Measurements from ENCODE around the gene GPAT2.
"Not testable (repeated sequence)": the region's sequence is repeated elsewhere in the genome, so short reads cannot be mapped to it uniquely, and the experiment has no call there.

The GPAT2 gene

DNA sequence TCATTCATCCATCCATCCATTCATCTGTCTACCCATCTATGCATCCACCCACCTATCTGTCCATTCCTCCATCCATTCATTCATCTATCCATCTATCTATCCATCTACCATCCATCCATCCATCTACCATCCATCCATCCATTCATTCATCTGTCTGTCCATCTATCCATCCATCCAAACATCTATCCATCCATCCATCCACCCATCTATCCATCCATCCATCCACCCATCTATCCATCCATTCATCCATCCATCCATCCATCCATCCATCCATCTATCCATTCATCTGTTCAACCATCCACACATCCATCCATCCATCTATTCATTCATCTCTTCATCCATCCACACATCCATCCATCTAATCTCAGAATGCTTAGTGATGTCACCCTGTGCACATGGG lies 30.0 kb upstream of the GPAT2 start:
- DNase-seq (ENCODE audit: low read depth in 3 of 3) = not testable (repeated sequence)

DNA sequence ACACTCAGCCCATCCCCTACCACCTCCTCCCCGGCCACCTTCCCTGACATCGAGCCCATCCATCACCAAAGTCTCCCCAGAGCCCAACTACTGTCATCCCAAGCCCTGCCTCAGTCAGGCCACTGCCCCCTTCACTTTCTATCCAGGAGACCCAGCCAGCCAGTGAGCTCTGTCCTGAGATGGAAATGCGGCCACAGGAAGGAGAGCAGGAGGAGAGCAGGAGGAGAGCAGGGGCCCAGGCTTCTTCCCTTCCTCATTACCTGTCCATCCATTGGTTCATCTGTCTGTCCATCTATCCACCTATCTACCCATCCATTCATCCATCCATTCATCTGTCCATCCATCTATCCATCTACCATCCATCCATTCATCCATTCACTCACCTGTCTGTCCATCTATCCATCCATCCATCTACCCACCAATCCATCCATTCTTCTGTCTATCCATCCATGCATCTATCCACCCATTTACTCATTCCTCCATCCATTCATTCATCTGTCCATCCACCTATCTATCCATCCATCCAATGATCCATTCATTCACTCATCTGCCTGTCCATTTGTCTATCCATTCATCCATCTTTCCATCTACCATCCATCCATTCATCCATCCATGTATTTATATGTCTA lies 29.4 kb upstream of the GPAT2 start:
- not testable (repeated sequence) for DNase-seq (ENCODE audit: low read depth in 3 of 3)

DNA sequence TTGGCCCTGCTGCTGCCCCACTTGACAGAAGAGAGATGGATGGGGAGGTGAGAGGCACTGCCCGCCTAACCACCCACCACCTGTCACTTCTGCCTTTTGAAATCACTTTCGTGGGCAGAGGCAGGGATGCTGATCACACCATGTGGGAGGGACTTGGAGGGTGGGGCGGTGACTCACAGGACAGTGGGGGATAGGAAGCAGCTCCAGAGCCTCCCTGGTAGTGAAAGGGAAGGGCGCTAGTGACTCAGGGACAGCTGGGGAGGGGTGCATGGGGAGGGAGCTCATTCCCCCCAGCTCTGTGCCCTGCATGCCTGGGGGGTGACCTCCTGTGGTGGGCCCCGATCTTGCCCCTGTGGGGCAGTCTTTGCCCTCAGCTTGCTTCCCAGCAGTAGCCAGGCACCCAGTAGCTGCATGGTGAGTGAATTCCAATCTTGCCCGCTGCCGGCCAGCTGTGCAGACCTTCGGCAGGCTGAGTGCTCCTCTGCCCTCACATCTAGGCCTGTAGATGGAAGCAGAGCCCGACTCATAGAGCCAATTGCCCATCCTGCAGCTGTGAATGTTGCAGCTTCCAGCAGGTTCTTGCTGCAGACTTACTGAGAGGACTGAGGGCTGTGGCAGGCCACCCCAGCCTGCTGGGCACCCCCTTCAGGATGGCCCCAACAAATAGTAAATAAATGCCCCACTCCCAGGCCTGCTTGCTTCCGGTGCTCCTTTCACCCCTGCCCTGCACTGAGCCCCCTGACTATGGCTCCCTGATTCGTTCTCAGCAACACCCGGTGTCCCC lies 28.6 kb upstream of the GPAT2 start:
- peak in 1 of 3 experiments; percentile 7 for DNase-seq (ENCODE audit: low read depth in 3 of 3)

DNA sequence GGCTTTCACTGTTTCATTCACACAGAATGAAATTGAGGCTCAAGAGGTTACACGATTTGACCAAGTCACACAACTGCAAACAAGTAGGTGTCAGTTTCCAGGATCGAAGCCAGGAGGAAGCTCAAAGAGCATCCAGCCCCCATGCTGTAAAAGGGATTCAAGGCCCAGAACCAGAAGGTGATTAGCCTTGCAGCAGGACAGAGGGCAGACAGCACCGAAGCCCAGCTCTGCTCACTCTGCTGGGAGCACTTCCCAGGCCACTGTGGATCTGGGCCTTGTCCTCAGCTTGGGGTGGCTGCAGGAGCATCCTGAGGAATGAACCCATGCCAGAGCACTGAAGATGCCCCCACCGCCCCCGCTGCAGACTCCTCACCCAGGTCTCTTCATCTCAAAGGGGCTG lies 27.8 kb upstream of the GPAT2 start:
- not testable (repeated sequence) for DNase-seq (ENCODE audit: low read depth in 3 of 3)

DNA sequence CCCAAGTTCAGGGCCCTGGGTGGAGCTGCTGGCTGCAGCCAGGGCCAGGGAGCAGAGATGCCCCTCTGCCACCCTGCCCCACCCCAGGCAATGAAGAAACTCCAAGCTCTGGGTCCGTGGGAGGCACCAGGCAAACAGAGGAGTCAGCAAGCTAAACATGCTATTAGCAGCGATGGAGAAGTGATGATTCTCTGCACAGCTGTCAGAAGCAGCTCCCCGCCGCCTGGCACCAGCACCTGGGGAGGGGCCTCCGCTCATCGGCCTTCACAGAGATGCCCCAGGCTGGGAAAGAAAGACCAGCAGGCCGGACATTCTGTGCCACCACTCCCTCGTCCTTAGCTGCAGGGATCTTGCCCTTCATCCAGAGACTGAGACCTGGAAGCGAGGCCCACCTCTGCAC lies 27.2 kb upstream of the GPAT2 start:
- not testable (repeated sequence) for DNase-seq (ENCODE audit: low read depth in 3 of 3)

DNA sequence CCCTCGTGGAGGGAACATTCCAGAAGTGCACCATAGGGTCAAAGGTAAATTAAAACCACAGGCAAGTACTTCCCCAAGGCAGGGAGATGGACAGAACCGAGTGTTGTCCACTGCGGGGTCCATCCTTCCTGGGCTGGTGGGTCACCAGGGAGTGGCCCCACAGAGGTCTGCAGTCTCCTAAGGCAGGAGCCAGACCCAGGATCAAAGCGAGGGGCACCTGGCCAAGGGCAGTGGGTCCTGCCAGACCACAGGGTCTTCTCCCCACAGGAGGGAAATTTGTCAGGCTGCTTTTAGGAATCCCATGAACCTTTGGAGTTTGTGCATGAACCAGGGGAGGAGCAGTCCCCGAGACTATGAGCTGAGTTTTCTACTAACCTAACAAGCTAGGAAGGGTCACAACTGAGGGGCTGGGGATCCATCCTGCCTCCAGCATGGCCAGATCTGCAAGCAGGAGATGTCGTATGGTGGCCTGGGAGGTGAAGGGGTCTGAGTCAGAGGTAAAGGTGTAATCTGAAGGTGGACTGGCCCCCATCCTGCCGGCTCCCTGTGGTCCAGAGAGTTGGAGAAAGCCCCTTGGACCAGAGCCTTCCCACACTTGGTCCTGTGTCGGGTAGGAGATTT lies 26.6 kb upstream of the GPAT2 start:
- not testable (repeated sequence) for DNase-seq (ENCODE audit: low read depth in 3 of 3)

DNA sequence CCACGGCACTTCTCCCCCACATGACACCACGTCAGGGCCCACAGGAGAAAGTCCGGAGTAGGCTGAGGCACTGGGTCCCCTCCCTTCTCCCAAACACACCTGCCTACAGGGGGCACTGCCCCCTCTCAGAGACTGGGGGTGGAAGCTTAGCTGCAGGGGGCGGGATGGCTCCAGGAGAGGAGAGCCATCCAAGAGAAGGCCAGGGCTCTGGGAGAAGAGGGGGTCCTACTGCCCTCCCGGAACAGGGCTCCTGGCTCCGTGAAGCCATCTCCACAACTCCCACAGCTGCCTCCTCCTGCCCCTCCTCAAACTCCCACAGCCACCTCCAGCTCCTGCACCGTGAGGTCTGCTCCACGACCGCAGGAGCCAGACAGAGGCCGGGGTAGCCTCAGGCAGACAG lies 25.6 kb upstream of the GPAT2 start:
- DNase-seq (ENCODE audit: low read depth in 3 of 3) = not testable (repeated sequence)

DNA sequence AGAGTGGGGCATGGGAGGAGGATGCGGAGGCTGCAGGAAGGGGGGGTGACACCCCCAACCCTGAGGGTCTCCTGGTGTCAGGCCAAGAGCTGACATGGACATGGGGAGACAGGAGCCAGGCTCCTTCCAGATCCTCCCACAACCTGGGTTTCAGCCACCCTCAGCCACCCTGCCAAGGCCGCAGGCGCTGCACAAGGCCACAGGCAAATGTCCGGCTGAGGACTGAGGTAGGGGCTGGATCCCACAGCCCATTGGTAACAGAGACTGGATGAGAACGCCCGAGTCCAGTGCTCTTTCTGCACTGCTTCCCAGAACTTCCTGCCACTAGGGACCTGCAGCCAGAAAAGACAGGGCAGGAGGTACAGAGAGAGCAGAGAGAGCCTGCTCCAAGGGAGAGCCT lies 24.7 kb upstream of the GPAT2 start:
- not testable (repeated sequence) for DNase-seq (ENCODE audit: low read depth in 3 of 3)

DNA sequence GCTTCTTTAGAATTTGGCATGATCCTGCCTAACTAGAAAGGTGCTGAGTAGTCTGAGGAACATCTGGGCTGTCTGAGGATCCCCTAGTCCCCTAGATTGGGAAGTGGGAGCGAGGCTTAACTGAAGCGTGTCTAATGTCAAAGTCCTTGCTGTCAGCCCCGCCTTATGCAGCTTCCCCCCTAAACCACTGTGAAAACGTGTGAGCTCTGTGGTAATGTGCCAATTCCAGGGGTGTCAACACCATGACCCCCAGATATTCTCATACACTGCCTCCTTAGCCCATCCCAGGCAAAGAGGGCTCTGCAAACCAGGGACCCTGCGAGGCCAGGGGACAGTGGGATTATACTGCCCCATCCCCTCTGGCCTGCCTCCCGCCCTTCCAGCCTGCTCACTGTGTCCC lies 21.1 kb upstream of the GPAT2 start:
- not testable (repeated sequence) for DNase-seq (ENCODE audit: low read depth in 3 of 3)

DNA sequence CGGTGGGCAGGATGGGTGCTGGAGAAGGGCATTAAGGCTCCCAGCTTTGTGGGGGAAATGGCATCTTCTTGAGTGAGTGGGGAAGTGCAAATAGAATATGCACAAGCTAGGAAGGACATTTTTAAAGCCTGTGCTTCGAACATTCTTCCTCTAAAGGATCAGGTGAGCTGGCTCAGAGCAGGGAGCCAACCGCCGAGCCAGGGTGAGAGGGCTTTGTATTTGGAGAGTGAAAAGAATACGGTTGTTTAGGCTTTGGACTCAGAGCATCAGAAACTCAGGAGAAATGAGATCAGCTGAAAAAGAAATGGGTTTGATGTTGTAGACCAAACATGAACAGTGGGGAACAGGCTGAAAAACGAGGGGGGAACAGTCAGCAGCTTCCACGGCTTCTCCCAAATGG lies 19.8 kb upstream of the GPAT2 start:
- DNase-seq (ENCODE audit: low read depth in 3 of 3) = not testable (repeated sequence)

DNA sequence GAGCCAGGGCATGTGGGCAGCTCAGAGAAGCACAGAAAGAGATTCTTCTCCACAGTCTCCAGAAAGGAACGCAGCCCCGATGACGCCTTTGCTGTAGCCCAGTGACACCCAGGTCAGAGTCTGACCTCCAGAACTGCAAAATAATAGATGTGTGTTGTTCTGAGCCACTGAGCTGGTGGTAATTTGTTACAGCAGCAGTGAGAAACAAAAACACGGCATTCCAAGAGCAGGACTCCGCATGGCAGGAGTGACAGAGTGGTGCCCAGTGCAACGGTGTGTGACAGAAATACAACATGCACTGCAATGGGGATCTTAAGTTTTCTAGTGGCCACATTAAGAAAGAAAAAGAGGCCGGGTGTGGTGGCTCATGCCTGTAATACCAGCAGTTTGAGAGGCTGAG lies 18.7 kb upstream of the GPAT2 start:
- not testable (repeated sequence) for DNase-seq (ENCODE audit: low read depth in 3 of 3)

DNA sequence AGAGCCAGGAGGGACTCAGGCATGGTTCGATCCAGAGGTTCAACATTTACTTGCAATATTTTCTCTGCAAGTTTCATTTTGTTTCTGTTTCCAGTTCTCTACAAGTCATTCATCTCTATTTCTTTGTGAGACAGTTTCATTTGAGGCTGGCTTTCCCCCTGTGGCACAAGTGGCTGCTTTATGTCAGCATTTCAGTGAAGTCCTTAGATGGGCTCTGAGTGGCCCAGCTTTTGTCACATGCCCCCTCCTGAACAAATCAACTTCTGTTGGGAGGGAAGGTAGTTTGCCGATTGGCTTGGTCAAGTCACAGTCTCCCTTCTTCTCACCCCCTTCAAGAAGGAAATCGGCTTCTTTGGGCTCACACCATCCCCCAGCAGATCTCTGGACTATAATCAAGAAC lies 17.9 kb upstream of the GPAT2 start:
- DNase-seq (ENCODE audit: low read depth in 3 of 3) = not testable (repeated sequence)

DNA sequence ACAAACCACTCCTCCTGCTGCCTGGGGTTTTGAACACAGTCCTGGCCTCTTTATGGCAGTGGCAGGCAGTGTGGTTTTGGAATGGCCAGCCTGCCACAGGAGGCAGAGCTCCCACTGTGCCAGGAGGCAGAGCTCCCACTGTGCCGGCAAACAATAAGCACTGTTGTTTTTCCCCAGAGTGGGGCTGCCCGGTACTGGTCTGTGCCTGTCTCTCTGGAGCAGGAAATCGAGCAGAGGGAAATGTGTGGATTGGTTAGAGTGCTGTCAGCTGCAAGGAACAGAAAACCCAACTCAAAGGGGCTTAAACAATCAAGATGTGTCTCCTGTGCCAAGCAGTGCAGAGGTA lies 15.2 kb upstream of the GPAT2 start:
- not testable (repeated sequence) for DNase-seq (ENCODE audit: low read depth in 3 of 3)

DNA sequence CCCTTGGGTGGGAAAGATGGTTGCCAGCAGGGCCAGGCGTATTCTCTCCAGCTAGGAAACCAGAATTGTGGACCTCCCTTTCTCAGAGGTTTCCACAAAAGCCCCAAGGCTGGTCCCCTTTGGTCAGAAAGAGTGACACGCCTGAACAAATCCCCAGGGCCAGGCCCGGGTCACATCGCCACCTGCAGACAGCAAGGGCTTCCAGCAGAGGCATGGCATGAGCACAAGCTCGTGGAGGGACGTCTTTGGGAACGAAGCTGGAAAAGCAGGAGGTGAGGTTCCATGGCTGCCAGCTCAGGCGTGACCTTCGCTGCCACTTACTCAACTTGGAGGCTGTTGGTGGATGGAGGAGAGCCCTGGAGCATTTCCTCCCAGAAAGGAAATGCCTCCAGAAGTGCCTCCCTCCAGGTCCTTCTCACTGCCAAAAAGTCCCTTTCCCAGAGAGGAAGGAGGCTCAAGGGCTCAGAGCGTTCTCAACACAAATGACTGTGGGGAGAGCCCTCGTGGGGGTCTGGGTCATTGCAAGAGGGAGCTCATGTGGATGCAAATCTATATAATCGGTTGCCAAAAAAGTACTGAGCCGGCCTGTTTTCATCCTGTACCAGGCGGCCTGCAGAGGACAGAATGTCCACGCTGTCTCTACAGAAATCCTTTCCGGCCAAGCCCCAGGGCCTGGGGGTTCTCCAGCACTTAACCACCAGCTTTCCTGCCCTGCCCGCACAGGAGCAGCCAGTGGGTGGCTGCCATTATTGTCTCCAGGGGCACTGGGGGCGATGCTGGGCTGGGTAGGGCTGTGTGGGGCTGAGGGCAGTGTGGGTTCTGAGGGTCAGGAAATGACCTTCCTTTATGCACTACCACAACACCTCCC lies 14.6 kb upstream of the GPAT2 start:
- not testable (repeated sequence) for DNase-seq (ENCODE audit: low read depth in 3 of 3)

DNA sequence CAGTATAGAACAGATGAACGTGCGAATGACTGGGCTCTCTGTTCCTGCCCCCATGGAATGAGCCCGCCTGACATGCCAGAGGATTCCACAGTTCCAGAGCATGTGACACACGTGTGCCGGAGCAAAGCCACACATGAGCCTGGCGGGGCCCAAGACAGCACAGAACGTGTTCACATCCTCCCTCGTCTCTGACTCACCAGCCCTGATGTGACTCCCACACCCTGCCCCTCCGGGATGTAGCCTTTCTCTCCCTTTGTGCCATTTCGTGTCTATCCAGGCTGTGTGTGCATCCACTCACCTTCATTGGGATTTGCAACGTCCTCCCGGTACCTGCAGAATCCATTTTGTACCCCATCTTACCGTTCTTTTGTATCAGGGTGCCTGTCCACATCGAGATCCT lies 838 bp upstream of the GPAT2 start:
- not testable (repeated sequence) for DNase-seq (ENCODE audit: low read depth in 3 of 3)

DNA sequence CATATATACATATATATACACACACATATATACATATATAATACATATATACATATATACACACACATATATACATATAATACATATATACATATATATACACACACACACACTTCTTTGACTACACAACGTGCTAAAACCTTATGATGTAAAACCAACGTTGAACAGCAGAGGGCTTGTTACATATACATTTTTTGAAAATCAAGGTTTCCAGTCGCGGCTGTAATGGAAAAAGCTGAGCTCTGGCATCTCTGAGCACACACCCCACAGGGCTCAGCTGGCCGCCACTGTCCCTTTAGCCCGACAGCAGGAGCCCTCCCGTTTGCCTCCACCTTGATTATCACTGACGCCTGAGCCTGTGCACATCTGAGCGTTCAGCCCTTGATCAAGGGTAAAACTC lies 719 bp downstream of the GPAT2 start:
- DNase-seq (ENCODE audit: low read depth in 3 of 3) = not testable (repeated sequence)

DNA sequence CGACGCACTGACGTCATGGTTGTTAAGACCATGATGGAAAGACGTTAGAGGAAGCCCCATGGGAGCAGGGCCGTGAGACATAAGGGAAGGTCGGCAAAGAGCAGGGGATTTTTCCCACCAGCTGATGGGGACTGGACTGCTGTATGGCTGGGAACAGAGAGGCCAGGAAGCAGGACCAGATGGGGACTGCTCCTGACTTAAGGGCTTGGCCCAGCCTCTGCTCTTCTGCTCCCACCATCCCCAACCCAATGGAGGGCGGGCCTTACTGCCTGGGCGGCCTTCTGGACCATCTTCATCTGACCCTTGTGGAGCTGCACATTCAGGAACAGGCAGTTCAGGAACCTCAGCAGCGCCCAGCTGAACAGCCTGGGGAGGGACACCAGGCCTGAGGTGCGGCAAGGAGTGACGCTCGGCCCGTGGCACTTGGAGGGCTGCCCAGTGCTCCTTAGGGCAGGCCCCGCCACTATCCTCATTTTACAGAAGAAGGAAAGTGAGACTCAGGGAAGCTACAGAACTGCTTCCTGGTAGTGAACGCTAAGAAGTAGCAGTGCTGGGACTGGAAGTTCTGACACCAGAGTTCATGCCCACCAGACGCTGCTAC lies 6.9 kb downstream of the GPAT2 start:
- not testable (repeated sequence) for DNase-seq (ENCODE audit: low read depth in 3 of 3)

DNA sequence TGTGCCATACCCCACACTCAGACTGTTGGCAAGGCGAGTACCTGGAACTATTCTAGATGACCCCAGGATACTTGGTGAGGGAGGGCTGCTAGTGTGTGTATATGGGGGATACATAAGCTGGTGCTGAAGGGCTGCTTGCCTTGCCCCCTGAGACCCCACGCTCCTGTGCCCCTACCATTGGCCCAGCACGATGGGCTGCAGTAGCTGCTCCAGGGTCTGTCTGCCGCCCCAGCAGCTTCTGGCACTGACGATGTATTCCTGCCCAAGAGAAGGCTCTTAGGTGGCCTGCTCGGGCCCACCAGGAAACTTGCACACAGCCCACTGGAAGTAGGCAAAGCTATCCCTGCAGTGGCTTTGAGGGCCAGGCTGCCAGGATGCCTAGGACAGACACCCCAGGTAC lies 9.0 kb downstream of the GPAT2 start:
- DNase-seq (ENCODE audit: low read depth in 3 of 3) = not testable (repeated sequence)

DNA sequence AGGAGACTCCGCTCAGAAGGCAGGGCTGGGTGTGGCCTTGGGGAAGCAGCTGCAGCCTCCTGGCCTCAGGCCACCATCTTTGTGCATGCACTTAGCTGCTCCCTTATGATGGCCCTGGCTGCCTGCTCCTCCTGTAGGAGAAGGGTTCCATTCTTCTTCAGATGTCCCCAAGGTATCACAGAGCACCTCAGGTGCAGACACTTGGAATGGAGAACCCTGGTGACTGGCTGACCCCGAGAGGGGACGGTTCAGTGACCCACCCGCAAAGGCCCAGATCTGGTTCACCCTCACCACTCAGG lies 9.6 kb downstream of the GPAT2 start:
- no peak for DNase-seq (ENCODE audit: low read depth in 3 of 3)

DNA sequence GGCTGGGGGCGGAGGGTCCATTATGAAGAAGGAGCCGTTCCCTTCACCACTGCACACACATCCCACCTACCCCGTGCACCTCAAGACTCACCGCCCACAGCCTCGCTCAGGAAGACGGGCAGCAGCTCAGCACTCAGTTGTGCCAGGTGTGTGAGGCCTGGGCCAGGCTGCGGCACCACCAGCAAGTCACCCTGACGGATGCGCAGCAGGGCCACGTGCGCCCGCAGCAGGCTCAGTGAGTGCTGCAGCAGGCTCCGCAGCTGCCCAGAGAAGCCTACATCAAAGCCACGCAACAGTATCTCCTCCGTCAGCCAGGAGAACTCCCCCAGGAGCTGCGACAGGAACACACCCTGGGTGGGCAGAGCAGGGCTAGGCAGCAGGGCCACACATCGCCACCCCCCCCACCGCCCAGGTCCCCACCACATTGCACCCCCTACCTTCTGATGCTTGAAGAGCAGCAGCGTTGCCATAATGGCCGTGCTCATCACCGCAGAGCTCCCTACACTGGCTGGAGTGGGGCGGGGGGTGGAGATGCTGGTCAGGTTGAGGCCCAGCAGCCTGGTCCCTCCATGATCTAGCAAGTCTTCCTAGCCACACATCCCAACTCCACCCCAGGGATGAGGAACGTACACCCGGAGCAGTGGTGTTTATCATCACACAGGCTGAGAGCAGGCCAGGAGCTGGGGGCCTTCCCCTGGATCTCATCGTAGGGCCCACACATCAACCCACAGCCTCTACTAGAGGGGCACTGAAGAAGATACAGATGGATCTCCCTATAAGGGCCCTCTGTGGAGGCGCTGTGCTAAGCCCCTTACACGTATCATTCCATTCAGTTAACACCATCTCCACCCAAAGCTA lies 10.2 kb downstream of the GPAT2 start:
- DNase-seq (ENCODE audit: low read depth in 3 of 3) = no peak

DNA sequence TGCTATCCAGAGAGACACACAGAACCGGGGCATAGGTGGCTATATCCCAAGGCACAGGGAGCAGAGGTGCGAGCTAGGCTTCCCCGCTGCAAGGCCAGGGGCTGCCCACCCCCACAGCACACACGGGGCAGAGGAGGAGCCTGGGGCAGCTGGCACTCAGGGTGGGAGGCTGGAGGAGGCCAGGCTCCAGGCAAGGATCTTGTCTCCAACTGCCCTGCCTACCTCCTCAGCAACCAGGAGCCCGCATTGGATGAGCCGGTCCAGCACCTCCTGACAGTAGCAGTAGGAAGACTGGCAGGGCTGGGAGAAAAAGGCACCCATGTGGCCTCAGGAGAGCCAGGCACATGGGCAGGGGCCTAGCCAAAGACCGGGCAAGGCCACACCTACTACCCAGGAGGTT lies 11.0 kb downstream of the GPAT2 start:
- DNase-seq (ENCODE audit: low read depth in 3 of 3) = not testable (repeated sequence)

Data from stimulated activated CD4-positive, alpha-beta T cell treated with anti-CD3 and anti-CD28 coated beads, TNF-alpha, amount 100 ng/mL, for 4 hours (primary cell).